Neural cell (in vitro differentiated cells): ENCODE data around the gene PRODH.

ENCODE experiments used
- EP300 ChIP-seq: fragments of 450-650 bp; conservative IDR thresholded peaks from 2 replicates; pipeline ENCODE4 v1.6.1; 2014; ENCODE audit warnings: antibody characterized with exemption, mild to moderate bottlenecking, moderate library complexity; ENCODE audit not compliant: poor library complexity, severe bottlenecking
- EZH2 ChIP-seq: fragments of 200-600, 300-800 bp; shearing (Covaris generic), sonication (generic); IDR thresholded peaks from 2 replicates; pipeline ENCODE4 v1.6.1; 2014; ENCODE audit warnings: antibody characterized with exemption, low read length, borderline replicate concordance, mild to moderate bottlenecking; ENCODE audit not compliant: insufficient read depth, poor library complexity, severe bottlenecking
- POLR2AphosphoS5 ChIP-seq: IDR thresholded peaks from 2 replicates; pipeline ENCODE4 v1.6.1; 2012
- RAD21 ChIP-seq: fragments of 450-650 bp; conservative IDR thresholded peaks from 2 replicates; pipeline ENCODE4 v1.6.1; 2014; ENCODE audit warnings: antibody characterized with exemption, mild to moderate bottlenecking, moderate library complexity
- SMC3 ChIP-seq: fragments of 450-650 bp; conservative IDR thresholded peaks from 2 replicates; pipeline ENCODE4 v1.6.1; 2014; ENCODE audit warnings: antibody characterized with exemption, mild to moderate bottlenecking, moderate library complexity; ENCODE audit not compliant: poor library complexity
- TF ChIP-seq, protein P1 (sequence below): fragments of 450-650 bp; IDR thresholded peaks from 2 replicates; pipeline ENCODE4 v1.5.1; 2014; ENCODE audit warnings: antibody characterized with exemption, mild to moderate bottlenecking, moderate library complexity; ENCODE audit not compliant: poor library complexity, severe bottlenecking

DNA sequence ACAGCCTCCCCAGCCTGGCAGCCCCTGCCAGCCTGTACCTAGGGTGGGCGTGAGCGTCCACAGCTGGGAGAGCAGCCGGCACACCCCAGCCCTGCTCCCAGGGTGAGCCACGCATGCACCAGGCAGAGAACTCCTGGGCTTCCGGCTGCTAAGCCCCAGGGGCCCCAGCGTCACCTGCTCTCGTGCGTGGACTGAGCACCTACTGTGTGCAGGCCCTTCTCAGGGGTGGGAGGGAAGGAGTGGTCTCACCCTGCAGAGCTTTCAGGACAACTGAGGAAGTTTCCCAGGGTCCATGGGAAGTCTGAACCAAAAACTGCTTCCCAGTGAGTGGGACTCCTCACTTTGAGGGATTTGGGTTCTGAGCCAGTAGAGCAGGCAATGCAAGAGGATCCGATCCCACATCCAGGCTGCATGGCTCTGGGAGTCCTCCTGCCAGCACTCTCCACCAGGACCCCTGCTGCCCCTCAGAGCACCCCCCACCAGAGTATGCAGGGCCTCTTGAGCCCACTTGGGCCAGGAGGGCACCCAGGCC is 47.1 kb upstream of the PRODH start:
- TF ChIP-seq, protein P1, sequence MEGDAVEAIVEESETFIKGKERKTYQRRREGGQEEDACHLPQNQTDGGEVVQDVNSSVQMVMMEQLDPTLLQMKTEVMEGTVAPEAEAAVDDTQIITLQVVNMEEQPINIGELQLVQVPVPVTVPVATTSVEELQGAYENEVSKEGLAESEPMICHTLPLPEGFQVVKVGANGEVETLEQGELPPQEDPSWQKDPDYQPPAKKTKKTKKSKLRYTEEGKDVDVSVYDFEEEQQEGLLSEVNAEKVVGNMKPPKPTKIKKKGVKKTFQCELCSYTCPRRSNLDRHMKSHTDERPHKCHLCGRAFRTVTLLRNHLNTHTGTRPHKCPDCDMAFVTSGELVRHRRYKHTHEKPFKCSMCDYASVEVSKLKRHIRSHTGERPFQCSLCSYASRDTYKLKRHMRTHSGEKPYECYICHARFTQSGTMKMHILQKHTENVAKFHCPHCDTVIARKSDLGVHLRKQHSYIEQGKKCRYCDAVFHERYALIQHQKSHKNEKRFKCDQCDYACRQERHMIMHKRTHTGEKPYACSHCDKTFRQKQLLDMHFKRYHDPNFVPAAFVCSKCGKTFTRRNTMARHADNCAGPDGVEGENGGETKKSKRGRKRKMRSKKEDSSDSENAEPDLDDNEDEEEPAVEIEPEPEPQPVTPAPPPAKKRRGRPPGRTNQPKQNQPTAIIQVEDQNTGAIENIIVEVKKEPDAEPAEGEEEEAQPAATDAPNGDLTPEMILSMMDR: no peak
- TF ChIP-seq POLR2AphosphoS5: no peak
- TF ChIP-seq SMC3: no peak
- no peak for TF ChIP-seq EP300
- no peak for TF ChIP-seq EZH2
- TF ChIP-seq RAD21: no peak
